GM19239 (cell line): ENCODE data around the gene MAS1.
"Not testable (repeated sequence)": the region's sequence is repeated elsewhere in the genome, so short reads cannot be mapped to it uniquely, and the experiment has no call there.

Source experiments
- DNase-seq: peaks from one replicate; pipeline ENCODE4 v3.0.0; 2011; ENCODE audit warnings: low spot score; ENCODE audit not compliant: insufficient read length
- FAIRE-seq: peaks from 2 replicates; lab custom pipeline; 2011; peaks lifted over from hg19 to GRCh38; lab: Jason Lieb, UNC

Gene MAS1

DNA sequence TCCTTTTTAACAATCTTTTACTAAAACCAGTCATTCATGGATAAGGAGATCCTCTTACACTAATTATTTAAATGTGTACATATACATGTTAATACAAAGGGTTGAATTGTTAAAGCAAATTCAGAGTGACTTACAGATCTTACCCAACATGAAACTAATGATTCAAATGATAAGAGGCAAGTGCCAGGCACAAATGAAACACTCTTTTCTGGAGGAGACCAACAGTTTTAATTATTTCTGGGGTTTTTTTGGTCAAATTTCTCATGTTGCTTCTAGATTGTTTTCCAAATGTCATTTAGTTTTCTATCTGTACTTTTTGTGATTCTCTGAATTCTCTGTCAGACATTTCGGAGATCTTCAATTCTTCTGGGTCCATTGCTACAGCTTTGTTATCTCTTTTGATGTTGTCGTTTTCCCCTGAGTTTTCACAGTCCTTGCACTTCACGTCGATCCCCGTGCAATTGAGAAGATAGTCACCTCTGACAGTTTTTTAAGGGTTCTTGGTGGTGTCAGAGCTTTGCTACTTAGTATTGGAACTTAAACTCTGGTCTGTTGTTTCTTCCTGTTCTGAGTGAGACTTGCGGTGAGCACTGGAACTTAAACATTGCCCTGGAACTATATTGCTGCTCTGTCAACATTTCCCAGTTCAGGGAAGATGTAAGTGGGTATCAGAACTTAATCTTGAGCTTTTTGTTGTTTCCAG, 23.2 kb downstream of the MAS1 start:
- FAIRE-seq (peak; percentile 61), DNase-seq (no peak)

DNA sequence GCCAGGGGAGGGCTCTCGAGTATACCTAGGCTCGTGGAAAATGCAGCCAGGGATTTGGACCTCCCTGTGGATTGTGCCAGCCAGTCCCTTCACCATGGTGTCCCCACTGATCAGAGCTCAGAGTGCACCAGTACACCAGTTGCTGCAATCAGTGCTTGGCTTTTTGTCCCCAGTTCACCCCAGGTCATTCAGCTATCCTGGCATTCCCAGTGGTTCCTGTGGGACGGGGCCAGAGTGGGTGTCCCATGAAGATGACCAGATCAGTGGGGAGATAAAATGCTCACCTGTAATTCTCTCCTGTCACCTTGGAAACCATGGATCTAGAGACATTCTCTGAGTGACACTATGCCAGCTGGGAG, 23.8 kb downstream of the MAS1 start:
- DNase-seq = no peak
- no peak for FAIRE-seq

DNA sequence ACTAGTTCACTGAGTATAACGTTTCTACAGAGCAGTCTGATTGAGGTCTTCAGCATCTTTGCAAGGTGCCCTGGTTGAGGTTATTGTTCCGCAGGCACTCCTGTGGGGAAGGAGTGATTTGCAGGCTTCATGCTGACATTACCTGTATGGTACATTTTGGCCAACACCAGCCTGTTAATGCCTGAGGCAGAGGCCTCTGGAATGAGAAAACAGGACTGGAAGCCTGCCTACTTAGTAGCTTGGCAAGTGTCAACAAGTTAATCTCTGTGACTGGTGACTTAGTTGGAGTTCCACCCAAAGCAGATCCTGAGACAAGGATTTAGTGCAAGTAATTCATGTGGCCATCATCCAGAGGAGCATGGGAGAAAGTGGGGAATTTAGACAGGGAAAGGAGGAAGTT, 24.6 kb downstream of the MAS1 start:
- DNase-seq (no peak), FAIRE-seq (no peak)

DNA sequence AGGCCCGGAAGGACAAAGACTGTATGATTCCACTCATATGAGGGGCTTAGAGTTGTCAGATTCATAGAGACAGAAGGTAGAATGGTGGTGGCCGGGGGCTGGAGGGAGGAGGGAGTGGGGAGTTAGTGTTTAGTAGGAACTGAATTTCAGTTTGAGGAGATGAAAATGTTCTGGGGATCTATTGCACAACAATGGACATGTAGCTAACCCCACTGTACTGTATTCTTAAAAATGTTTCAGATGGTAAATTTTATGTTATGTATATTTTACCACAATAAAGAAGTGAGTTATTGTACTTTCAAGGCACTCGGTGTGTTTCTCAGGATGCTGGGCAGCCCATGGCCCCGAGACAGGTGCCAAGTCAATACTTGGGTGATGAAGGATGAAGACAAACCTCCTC, 25.4 kb downstream of the MAS1 start:
- DNase-seq = no peak
- FAIRE-seq = no peak

DNA sequence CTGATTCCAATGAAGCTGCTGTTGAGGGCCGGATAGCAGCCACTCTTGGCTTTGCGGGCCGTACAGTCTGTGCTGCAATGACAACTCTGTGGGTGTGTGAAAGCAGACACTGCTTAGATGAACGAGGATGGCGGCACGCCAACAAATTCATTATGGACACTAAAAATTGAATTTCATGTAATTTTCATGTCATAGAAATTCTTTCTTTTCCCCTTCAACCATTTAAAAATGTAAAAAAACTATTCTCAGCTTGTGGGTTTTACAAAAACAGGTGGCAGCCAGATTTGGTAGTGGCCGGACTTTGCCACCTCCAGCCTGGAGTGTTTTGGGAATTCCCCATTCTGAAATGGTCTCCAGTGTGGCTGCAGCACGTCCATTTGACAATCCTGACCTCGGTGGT, 26.0 kb downstream of the MAS1 start:
- DNase-seq (no peak), FAIRE-seq (no peak)

DNA sequence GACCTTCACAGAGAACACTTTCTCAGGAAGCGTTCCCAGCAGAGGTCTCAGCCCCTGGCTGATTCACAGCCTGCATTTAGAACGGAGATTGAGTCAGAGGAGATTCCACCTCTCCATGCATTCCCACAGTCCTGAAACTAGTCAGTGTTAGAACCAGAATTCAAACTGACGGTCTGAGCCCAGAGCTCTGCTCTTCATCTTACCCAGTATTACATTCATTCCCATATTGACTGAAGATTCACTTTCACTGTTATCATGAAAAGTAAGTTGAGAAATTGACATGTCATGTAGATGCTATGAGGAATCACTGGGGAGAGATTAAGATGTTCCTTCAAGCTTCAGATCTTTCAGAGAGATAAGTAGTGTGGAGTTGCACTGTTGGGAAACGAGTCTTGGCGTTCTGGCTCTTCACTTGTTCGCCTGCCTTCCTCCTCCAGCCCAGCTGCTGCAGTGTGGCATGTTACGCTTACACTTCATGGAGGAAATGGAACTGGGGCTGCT, 28.3 kb downstream of the MAS1 start:
- no peak for DNase-seq

DNA sequence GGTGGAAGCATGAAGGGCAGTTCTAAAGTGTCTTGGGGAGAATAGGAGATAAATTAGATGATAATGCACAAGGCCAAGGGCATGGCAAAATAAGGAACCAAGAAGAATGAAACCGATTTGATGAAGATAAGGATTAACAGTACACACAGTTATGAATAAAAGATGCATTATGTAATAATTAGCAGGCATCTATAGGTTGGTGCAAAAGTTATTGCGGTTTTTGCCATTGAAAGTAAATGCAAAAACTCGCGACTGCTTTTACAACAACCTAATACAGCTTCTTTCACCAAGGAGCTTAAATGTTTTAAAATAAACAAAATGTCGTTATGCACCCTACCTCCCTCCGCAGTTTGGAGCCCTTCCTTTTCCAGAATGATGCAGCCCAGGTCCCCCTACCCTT, 29.0 kb downstream of the MAS1 start:
- DNase-seq (no peak), FAIRE-seq (no peak)

More for the DNA sequence above, 28.3 kb downstream of the MAS1 start:
- no peak for FAIRE-seq

DNA sequence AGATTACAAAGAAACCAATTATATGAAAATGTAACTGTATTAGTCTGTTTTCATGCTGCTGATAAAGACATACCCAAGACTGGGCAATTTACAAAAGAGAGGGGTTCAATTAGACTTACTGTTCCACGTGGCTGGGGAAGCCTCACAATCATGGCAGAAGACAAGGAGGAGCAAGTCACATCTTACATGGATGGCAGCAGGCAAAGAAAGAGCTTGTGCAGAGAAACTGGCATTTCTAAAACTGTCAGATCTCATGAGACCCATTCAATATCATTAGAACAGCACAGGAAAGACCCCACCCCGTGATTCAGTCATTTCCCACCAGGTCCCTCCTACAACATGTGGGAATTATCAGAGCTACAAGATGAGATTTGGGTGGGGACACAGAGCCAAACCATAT, 33.4 kb downstream of the MAS1 start:
- FAIRE-seq, DNase-seq: not testable (repeated sequence)

DNA sequence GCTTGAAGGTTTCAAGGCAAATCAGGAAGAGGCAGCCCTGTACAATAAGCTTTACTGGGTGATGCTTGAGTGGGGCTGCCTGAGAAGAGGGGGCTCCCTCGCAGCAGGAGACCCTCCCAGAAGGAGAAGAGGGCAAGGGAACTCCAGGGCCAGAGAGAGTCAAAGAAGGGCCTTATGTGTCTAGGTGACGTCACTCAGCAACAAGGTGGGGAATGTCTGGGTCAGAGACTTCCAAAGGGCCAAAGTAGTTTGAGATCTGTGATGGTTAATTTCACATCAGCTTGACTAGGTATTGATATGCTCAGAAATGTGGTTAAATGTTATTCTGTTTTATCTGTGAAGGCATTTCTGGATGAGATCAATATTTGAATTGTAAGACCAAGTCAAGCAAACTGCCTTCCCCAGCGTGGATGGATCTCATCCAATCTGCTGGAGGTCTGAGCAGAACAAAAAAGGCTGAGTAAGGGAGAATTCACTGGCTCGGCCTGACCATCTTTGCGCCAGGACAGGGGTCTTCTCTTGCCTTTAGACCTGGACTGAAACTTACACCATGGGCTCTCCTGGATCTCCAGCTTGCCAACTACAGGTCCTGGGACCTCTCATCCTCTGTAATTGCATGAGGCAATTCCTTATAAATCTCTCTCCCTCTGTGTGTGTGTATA, 35.9 kb downstream of the MAS1 start:
- DNase-seq (no peak), FAIRE-seq (peak; percentile 63)

DNA sequence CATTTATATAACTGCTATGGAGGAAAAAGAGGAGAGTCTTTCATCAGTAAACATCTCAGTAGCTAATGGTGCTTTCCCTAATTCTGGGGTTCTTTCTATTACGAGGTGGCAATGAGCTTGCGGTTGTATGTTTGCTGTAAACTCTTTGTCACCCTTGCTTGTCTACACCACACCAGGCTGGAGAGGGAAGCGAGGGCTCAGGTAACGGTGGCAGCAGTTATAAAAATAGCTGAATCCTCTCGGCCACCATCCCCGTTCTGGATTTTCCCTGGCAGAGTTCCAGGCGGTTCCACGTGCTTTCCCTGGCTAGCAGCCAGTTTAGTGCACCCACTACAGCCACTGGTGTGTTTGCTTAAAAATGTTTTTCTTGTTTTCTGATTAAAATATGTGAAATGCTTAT, 39.0 kb downstream of the MAS1 start:
- DNase-seq = no peak
- FAIRE-seq = peak; percentile 85

DNA sequence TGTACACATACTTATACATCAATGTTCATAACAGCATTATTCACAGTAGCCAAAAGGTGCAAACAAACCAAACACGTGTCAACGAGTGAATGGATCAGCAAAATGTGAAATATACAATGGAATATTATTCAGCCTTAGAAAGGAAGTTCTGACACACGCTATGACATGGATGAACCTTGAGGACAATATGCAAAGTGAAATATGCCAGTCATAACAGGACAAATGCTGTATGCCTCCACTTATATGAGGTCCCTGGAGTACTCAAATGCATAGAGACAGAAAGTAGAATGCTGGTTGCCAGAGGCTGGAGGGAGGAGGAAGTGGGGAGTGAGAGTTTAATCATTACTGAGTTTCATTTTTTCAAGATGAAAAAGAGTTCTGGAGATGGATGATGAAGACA, 40.3 kb downstream of the MAS1 start:
- peak; percentile 97 for FAIRE-seq
- no peak for DNase-seq

DNA sequence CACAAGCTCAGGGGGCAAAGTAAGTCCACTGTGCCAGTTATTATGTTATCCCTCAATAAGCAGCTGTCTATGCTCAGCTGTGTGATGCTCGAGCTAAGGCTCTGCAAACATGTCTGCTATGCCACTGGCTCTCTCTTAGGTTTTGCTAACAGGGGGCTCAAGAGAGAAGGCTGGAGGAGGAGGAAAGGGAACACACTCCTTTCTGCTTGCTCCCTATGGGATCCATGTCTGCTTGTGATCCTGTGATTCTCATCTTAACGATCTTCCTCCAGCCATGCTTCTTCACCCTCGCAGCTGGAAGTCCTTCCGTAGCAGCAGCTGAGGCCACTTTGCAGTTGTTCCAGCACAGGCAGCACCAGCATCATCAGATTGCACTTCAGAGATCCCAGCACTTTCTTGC, 41.1 kb downstream of the MAS1 start:
- DNase-seq = no peak
- peak; percentile 84 for FAIRE-seq

DNA sequence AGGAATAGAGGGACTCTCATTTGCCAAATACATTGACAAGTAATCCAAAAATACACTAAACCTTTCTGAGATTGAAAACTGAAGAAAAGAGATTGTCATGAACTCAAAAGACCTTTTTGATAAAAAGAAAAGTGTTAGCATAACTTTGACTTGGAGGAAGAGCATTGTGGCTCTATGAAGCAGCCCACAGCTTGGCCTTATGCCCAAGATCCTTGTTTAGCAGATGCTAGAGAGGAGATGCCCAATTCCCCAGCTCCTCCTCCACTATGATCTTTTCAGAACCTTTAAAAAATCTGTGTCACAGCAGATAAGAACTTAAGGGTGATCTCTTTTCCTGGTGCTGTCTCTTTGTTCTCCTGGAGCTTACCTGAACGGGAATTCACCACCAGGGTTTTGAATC, 42.3 kb downstream of the MAS1 start:
- DNase-seq (no peak), FAIRE-seq (no peak)

DNA sequence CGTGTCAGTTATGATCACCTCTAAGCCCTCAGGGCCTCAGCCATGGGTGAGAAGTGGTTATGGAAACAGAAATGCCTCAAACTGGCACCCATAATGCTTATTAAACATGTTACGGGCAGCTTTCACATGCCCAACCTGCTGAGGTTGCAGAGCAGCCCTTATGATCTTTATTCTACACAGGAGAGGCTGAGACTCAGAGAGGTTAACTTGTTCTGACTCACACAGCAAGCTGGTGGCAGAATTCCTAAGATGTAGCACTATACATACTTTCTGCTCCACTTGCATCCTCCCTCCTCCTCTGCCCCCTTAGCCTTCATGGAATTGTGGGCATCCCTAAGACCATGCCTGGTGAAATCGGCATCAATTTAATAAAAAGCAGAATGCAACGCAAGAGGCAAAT, 43.4 kb downstream of the MAS1 start:
- no peak for FAIRE-seq

DNA sequence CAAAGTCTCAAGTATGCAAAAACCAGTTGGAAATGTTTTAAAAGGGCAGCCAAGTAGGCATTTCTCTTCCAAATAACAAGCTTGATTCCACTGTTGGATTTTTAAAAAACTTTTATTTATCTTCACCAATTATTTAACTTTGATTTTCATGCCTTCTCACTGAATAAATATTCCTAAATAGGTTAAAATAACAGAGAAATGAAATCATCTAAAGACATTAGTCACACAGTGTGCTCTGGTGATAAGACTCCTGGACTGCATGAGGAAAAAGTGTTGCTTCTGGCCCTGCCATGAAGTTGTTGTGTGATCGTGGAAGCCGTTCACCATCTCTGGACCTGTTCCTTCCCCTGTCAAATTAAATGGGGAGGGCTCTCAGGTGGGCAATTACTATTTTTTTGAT, 44.3 kb downstream of the MAS1 start:
- no peak for FAIRE-seq
- DNase-seq = no peak

More for the DNA sequence above, 43.4 kb downstream of the MAS1 start:
- no peak for DNase-seq

DNA sequence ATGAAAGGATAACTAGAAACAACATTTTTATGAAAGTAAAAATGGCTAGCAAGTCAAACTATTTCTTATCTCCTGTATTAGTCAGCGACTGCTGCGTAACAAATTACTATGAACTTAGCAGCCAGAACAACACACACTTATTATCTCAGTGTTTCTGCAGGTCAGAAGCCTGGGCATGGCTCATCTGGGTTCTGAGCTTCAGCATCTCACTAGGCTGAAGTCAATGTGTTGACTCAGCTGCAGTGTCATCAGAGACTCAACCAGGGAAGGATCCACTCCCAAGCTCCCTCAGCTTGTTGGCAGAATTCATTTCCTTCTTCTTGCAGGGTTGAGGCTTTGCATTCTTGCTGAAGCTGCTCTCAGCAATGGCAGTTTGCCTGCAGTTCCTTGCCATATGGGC, 44.8 kb downstream of the MAS1 start:
- FAIRE-seq = no peak
- no peak for DNase-seq

DNA sequence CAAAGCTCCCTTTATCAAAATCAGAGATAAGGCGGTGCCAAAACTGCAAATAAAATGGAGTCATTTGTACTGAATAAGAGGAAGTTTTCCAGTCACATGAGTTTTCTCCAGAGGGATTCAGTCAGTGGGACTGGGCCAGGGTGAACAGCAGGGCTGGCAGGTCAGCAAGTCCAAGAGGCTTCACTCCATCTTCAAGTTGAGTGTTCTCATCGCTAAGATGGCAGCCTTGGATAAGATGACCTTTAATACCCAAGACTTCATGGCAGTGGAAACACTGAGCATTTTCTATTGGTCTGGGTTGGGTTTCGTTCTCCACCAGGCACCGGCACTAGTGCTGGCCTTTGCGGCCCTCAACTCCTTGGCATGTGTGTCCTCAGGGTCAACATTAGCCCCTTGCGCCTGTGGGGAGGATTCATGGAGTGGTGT, 48.8 kb downstream of the MAS1 start:
- FAIRE-seq (no peak), DNase-seq (no peak)
